ENCODE results near the gene OCA2.

DNA sequence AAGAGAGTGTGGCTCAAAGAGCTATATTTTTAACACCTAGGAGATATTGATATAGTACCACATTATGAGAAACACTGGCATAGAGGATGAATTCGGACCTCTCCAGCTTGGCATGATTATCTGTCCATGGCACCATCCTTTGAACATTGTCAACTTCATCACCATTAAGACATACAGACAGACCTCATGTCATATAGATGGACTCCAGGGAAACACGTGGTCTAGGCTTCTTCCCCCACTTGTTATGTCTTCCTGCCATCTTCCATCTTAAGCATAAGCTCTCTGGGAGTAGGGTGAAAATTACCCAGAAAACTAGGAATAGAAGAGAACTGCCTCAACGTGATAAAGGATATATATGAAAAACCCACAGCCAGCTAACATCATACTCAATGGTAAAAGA is 51.8 kb downstream of the OCA2 start:
- TF ChIP-seq, protein P1, sequence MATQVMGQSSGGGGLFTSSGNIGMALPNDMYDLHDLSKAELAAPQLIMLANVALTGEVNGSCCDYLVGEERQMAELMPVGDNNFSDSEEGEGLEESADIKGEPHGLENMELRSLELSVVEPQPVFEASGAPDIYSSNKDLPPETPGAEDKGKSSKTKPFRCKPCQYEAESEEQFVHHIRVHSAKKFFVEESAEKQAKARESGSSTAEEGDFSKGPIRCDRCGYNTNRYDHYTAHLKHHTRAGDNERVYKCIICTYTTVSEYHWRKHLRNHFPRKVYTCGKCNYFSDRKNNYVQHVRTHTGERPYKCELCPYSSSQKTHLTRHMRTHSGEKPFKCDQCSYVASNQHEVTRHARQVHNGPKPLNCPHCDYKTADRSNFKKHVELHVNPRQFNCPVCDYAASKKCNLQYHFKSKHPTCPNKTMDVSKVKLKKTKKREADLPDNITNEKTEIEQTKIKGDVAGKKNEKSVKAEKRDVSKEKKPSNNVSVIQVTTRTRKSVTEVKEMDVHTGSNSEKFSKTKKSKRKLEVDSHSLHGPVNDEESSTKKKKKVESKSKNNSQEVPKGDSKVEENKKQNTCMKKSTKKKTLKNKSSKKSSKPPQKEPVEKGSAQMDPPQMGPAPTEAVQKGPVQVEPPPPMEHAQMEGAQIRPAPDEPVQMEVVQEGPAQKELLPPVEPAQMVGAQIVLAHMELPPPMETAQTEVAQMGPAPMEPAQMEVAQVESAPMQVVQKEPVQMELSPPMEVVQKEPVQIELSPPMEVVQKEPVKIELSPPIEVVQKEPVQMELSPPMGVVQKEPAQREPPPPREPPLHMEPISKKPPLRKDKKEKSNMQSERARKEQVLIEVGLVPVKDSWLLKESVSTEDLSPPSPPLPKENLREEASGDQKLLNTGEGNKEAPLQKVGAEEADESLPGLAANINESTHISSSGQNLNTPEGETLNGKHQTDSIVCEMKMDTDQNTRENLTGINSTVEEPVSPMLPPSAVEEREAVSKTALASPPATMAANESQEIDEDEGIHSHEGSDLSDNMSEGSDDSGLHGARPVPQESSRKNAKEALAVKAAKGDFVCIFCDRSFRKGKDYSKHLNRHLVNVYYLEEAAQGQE (IDR thresholded peaks at IDR 0.05; ENCODE audit: low read depth): no peak
- TF ChIP-seq NFIC (IDR thresholded peaks at IDR 0.05) (no peak), TEAD4 (IDR thresholded peaks at IDR 0.05) (no peak), RAD21 (IDR thresholded peaks at IDR 0.05; ENCODE audit: low read depth) (no peak), CREB1 (IDR thresholded peaks at IDR 0.05; ENCODE audit: low read depth) (no peak), YY1 (IDR thresholded peaks at IDR 0.05; ENCODE audit: low read depth) (no peak), EP300 (IDR thresholded peaks at IDR 0.05; ENCODE audit: borderline replicate concordance) (no peak)
- TF ChIP-seq, protein P2, sequence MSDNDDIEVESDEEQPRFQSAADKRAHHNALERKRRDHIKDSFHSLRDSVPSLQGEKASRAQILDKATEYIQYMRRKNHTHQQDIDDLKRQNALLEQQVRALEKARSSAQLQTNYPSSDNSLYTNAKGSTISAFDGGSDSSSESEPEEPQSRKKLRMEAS (IDR thresholded peaks at IDR 0.05): no peak
